HepG2 (cell line): ENCODE data around the gene TCEANC2. TPM values are rescaled to one million over a fixed set of nuclear protein-coding genes. Genes with fewer than 3 reads are reported as not detected.

ENCODE experiments used
- BCL3 ChIP-seq: sonication (generic); formaldehyde crosslinking; IDR thresholded peaks from 2 replicates; pipeline ENCODE4 v1.5.1; 2020; ENCODE audit warnings: mild to moderate bottlenecking, missing genetic modification reagents, moderate library complexity
- DZIP1 ChIP-seq: sonication (generic); formaldehyde crosslinking; IDR thresholded peaks from 2 replicates; pipeline ENCODE4 v1.5.0; 2020; ENCODE audit warnings: mild to moderate bottlenecking, missing genetic modification reagents
- ELF1 ChIP-seq: sonication (generic); formaldehyde crosslinking; IDR thresholded peaks from 2 replicates; pipeline ENCODE4 v1.4.0; 2020; ENCODE audit warnings: missing genetic modification reagents
- ERF ChIP-seq: IDR thresholded peaks from 2 replicates; pipeline ENCODE4 v1.6.1; 2018; ENCODE audit warnings: missing biosample characterization, missing genetic modification reagents
- HES4 ChIP-seq: sonication (generic); formaldehyde crosslinking; IDR thresholded peaks from 2 replicates; pipeline ENCODE4 v1.9.0; 2021; ENCODE audit warnings: mild to moderate bottlenecking, missing genetic modification reagents, borderline replicate concordance
- IKZF5 ChIP-seq: IDR thresholded peaks from 2 replicates; pipeline ENCODE4 v1.6.1; 2018; ENCODE audit warnings: missing genetic modification reagents, mild to moderate bottlenecking, missing compliant biosample characterization
- KLF6 ChIP-seq: IDR thresholded peaks from 2 replicates; pipeline ENCODE4 v1.8.0; 2016; ENCODE audit warnings: missing biosample characterization, missing genetic modification reagents
- KMT2A ChIP-seq: sonication (generic); formaldehyde crosslinking; IDR thresholded peaks from 2 replicates; pipeline ENCODE4 v1.4.0; 2020; ENCODE audit warnings: missing genetic modification reagents
- MED13 ChIP-seq: sonication (generic); formaldehyde crosslinking; IDR thresholded peaks from 2 replicates; pipeline ENCODE4 v1.5.0; 2020; ENCODE audit warnings: missing genetic modification reagents
- MEIS1 ChIP-seq: sonication (generic); formaldehyde crosslinking; IDR thresholded peaks from 2 replicates; pipeline ENCODE4 v1.9.0; 2021; ENCODE audit warnings: mild to moderate bottlenecking, missing genetic modification reagents, moderate library complexity, borderline replicate concordance
- SALL2 ChIP-seq: sonication (generic); formaldehyde crosslinking; IDR thresholded peaks from 2 replicates; pipeline ENCODE4 v1.8.1; 2023; ENCODE audit warnings: mild to moderate bottlenecking, missing genetic modification reagents, inconsistent platforms
- SP5 ChIP-seq: IDR thresholded peaks from 2 replicates; pipeline ENCODE4 v1.6.1; 2016; ENCODE audit warnings: low read depth, borderline replicate concordance
- SUZ12 ChIP-seq: fragments of 150-350 bp; IDR thresholded peaks from 2 replicates; pipeline ENCODE4 v1.6.1; 2014; ENCODE audit warnings: low read depth, low read length
- ZBTB10 ChIP-seq: sonication (generic); formaldehyde crosslinking; IDR thresholded peaks from 2 replicates; pipeline ENCODE4 v1.4.0; 2020; ENCODE audit warnings: missing genetic modification reagents, borderline replicate concordance
- ZBTB14 ChIP-seq: sonication (generic); formaldehyde crosslinking; IDR thresholded peaks from 2 replicates; pipeline ENCODE4 v1.4.0; 2020; ENCODE audit warnings: missing genetic modification reagents
- ZNF652 ChIP-seq: IDR thresholded peaks from 2 replicates; pipeline ENCODE4 v1.6.1; 2016; ENCODE audit warnings: low read depth, borderline replicate concordance
- ZNF710 ChIP-seq: sonication (generic); formaldehyde crosslinking; IDR thresholded peaks from 2 replicates; pipeline ENCODE4 v1.5.0; 2020; ENCODE audit warnings: mild to moderate bottlenecking, missing genetic modification reagents, borderline replicate concordance
- polyA plus RNA-seq, 8 experiments: library from polyadenylated mRNA; depleted of rRNA in 3 of 8; stranded (reverse) in 7 of 8; unstranded in 1 of 8; fragments of >200 nt; fragmentation: Illumina TruSeq in 4 of 8; extraction: Trizol in 4 of 8; gene quantifications; 2 replicates each; pipeline versions ENCODE4 v1.2.1 to v1.2.3, GENCODE V29; 2011 to 2016; ENCODE audit warnings: low read depth in 4 of 8, missing spikeins in 1 of 8, mixed read lengths in 1 of 8; ENCODE audit not compliant: insufficient read depth in 1 of 8
- total RNA-seq, 5 experiments: library from RNA; depleted of rRNA; stranded (reverse); fragments of >200 nt; fragmentation: Illumina TruSeq; extraction: Trizol; gene quantifications; 2 replicates each; pipeline ENCODE4 v1.2.3, GENCODE V29; 2016; ENCODE audit warnings: low read depth in 1 of 5

TCEANC2 gene
- total and polyA plus RNA-seq, 2 of the 13 experiments (the other 11 are each of a cell fraction or from before 2014, with no cell fraction given) = 3.8 to 5.0 TPM

GRCh38 chr1:54052934-54053744 lies at the start of gene TCEANC2, which contains the start of gene TMEM59 (continued):
- TF ChIP-seq BCL3 (CRISPR knock-in tag) = peak; percentile 36; the same call in 1 of the 2 replicates
- TF ChIP-seq DZIP1 (CRISPR knock-in tag) = peak; percentile 55; the same call in 1 of the 2 replicates
- peak; percentile 92 for TF ChIP-seq ELF1 (CRISPR knock-in tag)
- TF ChIP-seq ZNF652 (CRISPR knock-in tag) = 0 out of 2 replicates have a peak, but pooled peaks have one; percentile 13
- peak; percentile 93 for TF ChIP-seq SP5 (CRISPR knock-in tag)
- peak; percentile 72; the same call in 1 of the 2 replicates for TF ChIP-seq HES4
- TF ChIP-seq MEIS1 = no peak; the same call in 1 of the 2 replicates
- peak; percentile 32; the same call in 1 of the 2 replicates for TF ChIP-seq KLF6 (CRISPR knock-in tag)
- no peak for TF ChIP-seq ZBTB14 (CRISPR knock-in tag)
- TF ChIP-seq KMT2A (CRISPR knock-in tag) = peak; percentile 35; the same call in 1 of the 2 replicates
- TF ChIP-seq ZNF710 (CRISPR knock-in tag) = peak; percentile 45; the same call in 1 of the 2 replicates
- TF ChIP-seq IKZF5 (CRISPR knock-in tag) = peak; percentile 89
- TF ChIP-seq SALL2 (CRISPR knock-in tag) = 0 out of 2 replicates have a peak, but pooled peaks have one; percentile 52
- TF ChIP-seq MED13 (CRISPR knock-in tag) = no peak
- peak; percentile 55; the same call in 1 of the 2 replicates for TF ChIP-seq ERF
- peak; percentile 36; the same call in 1 of the 2 replicates for TF ChIP-seq ZBTB10
- TF ChIP-seq SUZ12 = peak; percentile 95
